GM19452 (cell line): ENCODE results near the gene MYO7B.

Experiments used
- ATAC-seq: cut with Tn5 transposase; IDR thresholded peaks from one replicate; pipeline ENCODE4 v1.9.1; 2021; ENCODE audit not compliant: unreplicated experiment

The MYO7B gene

GRCh38 chr2:127634626-127635379, 99.3 kb downstream of the MYO7B start:
- no peak for ATAC-seq

- ATAC-seq = no peak
Measured at GRCh38 chr2:127635380-127636237, 100.1 kb downstream of the MYO7B start.

- no peak for ATAC-seq
Measured at GRCh38 chr2:127636248-127637235, 101.1 kb downstream of the MYO7B start.

GRCh38 chr2:127637236-127637630, 101.8 kb downstream of the MYO7B start:
- ATAC-seq = no peak

GRCh38 chr2:127637725-127638252, 102.3 kb downstream of the MYO7B start:
- ATAC-seq = no peak

GRCh38 chr2:127638361-127639110, 103.1 kb downstream of the MYO7B start:
- ATAC-seq = no peak

- ATAC-seq = no peak
Measured at GRCh38 chr2:127639111-127639474, 103.6 kb downstream of the MYO7B start.

- ATAC-seq = peak; percentile 49
Measured at GRCh38 chr2:127640082-127641072, 104.9 kb downstream of the MYO7B start.

GRCh38 chr2:127641133-127641532, 105.7 kb downstream of the MYO7B start:
- no peak for ATAC-seq

- no peak for ATAC-seq
Measured at GRCh38 chr2:127641846-127642507, 106.5 kb downstream of the MYO7B start.

GRCh38 chr2:127642706-127643438, 107.4 kb downstream of the MYO7B start:
- ATAC-seq = no peak

GRCh38 chr2:127643439-127644065, 108.1 kb downstream of the MYO7B start:
- ATAC-seq = no peak

GRCh38 chr2:127644066-127645025, 108.9 kb downstream of the MYO7B start:
- ATAC-seq = no peak

- no peak for ATAC-seq
Measured at GRCh38 chr2:127645026-127645394, 109.5 kb downstream of the MYO7B start.

- no peak for ATAC-seq
Measured at GRCh38 chr2:127645395-127646291, 110.2 kb downstream of the MYO7B start, which contains the start of gene GPR17. Gene GPR17 (plus strand): TSS chr2:127646153. CDS start chr2:127650736, 4,583 bp downstream.
